HL-60/S4 (cell line): ENCODE data around the gene KLHL1.

Experiments used
- in situ Hi-C: fragments of 300-500 bp; cut with MboI; formaldehyde crosslinking; loops from 2 replicates; pipeline ENCODE4 v1.14.3; 2022; ENCODE audit warnings: low sequenced_read_pairs

The KLHL1 gene

GRCh38 chr13:70022646-70023045 is 85.6 kb downstream of the KLHL1 start:
- in situ Hi-C loops = no loop called here

GRCh38 chr13:70016116-70016515 is 92.1 kb downstream of the KLHL1 start:
- in situ Hi-C loops = no loop called here

GRCh38 chr13:70014337-70014736 is 93.9 kb downstream of the KLHL1 start:
- in situ Hi-C loops = no loop called here

GRCh38 chr13:69999875-70000274 is 108.4 kb downstream of the KLHL1 start:
- in situ Hi-C loops = no loop called here

GRCh38 chr13:69997061-69997460 is 111.2 kb downstream of the KLHL1 start:
- in situ Hi-C loops = no loop called here

GRCh38 chr13:69980799-69981198 is 127.5 kb downstream of the KLHL1 start:
- in situ Hi-C loops = no loop called here

- in situ Hi-C loops = no loop called here
These were observed 132.8 kb downstream of the KLHL1 start for GRCh38 chr13:69975496-69975895.

- in situ Hi-C loops = no loop called here
These were observed 137.7 kb downstream of the KLHL1 start for GRCh38 chr13:69970520-69970919.

GRCh38 chr13:69959046-69959445 is 149.2 kb downstream of the KLHL1 start:
- in situ Hi-C loops = no loop called here

- in situ Hi-C loops = no loop called here
These were observed 151.4 kb downstream of the KLHL1 start for GRCh38 chr13:69956839-69957238.

- in situ Hi-C loops = no loop called here
These were observed 151.9 kb downstream of the KLHL1 start for GRCh38 chr13:69956349-69956748.

GRCh38 chr13:69955271-69955670 is 153.0 kb downstream of the KLHL1 start:
- in situ Hi-C loops = no loop called here

GRCh38 chr13:69951412-69951811 is 156.8 kb downstream of the KLHL1 start:
- in situ Hi-C loops = no loop called here

GRCh38 chr13:69950160-69950559 is 158.1 kb downstream of the KLHL1 start:
- in situ Hi-C loops = no loop called here

GRCh38 chr13:69948016-69948415 is 160.2 kb downstream of the KLHL1 start:
- in situ Hi-C loops = no loop called here

GRCh38 chr13:69947582-69947981 is 160.7 kb downstream of the KLHL1 start:
- in situ Hi-C loops = no loop called here

- in situ Hi-C loops = no loop called here
These were observed 161.7 kb downstream of the KLHL1 start for GRCh38 chr13:69946511-69946910.

- in situ Hi-C loops = no loop called here
These were observed 173.2 kb downstream of the KLHL1 start for GRCh38 chr13:69935043-69935442.

- in situ Hi-C loops = no loop called here
These were observed 180.0 kb downstream of the KLHL1 start for GRCh38 chr13:69928262-69928661.

- in situ Hi-C loops = no loop called here
These were observed 187.1 kb downstream of the KLHL1 start for GRCh38 chr13:69921156-69921555.

GRCh38 chr13:69912630-69913029 is 195.6 kb downstream of the KLHL1 start:
- in situ Hi-C loops = no loop called here

- in situ Hi-C loops = no loop called here
These were observed 197.5 kb downstream of the KLHL1 start for GRCh38 chr13:69910800-69911199.

GRCh38 chr13:69904784-69905183 is 203.5 kb downstream of the KLHL1 start:
- in situ Hi-C loops = no loop called here

GRCh38 chr13:69903081-69903480 is 205.2 kb downstream of the KLHL1 start:
- in situ Hi-C loops = no loop called here
